Osteocyte (in vitro differentiated cells): ENCODE results near the gene SLC25A13. TPM values are rescaled to one million over a fixed set of nuclear protein-coding genes. Genes with fewer than 3 reads are reported as not detected.

Experiments
- DNase-seq: peaks from one replicate; pipeline ENCODE4 v3.0.0; 2021; ENCODE audit warnings: mixed read lengths; ENCODE audit not compliant: unreplicated experiment; ENCODE audit errors: extremely low spot score
- H3K27ac Mint-ChIP-seq: one replicate; pipeline ENCODE4 v1.8.0; 2021; ENCODE audit warnings: mild to moderate bottlenecking, mixed read lengths; ENCODE audit not compliant: unreplicated experiment
- H3K27me3 Mint-ChIP-seq: one replicate; pipeline ENCODE4 v1.8.0; 2021; ENCODE audit warnings: mixed read lengths; ENCODE audit not compliant: unreplicated experiment
- H3K36me3 Mint-ChIP-seq: one replicate; pipeline ENCODE4 v1.8.0; 2021; ENCODE audit warnings: mixed read lengths; ENCODE audit not compliant: unreplicated experiment
- H3K4me1 Mint-ChIP-seq: one replicate; pipeline ENCODE4 v1.8.0; 2021; ENCODE audit warnings: mixed read lengths; ENCODE audit not compliant: unreplicated experiment
- H3K4me3 Mint-ChIP-seq: one replicate; pipeline ENCODE4 v1.8.0; 2021; ENCODE audit warnings: mild to moderate bottlenecking, moderate library complexity, mixed read lengths; ENCODE audit not compliant: unreplicated experiment
- H3K9me3 Mint-ChIP-seq: one replicate; pipeline ENCODE4 v1.8.0; 2021; ENCODE audit warnings: mixed read lengths; ENCODE audit not compliant: unreplicated experiment
- total RNA-seq: library from RNA; stranded (reverse); gene quantifications from 2 replicates; pipeline ENCODE4 v1.2.1, GENCODE V29; 2021
- TF ChIP-seq, protein P1 (sequence below): fragments of 200-600 bp; sonication (generic); IDR thresholded peaks from 2 replicates; pipeline ENCODE4 v1.5.0; 2021; ENCODE audit warnings: antibody characterized with exemption, mild to moderate bottlenecking, moderate library complexity

Gene SLC25A13
- total RNA-seq, 1 donor from 2014 or later, result 29.3 TPM

DNA sequence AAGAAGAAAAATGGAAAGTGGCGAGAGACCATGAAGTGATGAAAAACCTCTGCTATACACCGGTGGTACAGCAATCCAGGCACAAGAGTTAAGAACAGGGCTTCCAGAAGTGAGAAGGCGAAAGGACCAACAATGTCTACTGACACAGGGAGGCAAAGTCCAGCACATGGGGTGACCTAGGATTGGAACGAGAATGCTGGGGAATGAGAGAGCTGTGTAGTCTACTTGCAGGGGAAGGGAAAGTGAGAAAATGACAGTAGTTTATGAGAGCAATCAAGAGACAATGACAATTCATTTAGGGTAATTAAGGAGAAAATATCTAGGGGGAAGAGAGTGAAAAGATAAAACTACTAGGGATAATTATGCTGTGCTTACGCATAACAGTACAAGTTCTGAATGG is 169.2 kb downstream of the SLC25A13 start:
- H3K36me3 Mint-ChIP-seq, result peaks cover 33% of the 10 kb centered on the region
- H3K4me3 Mint-ChIP-seq, result no peak overlapping the region
- H3K4me1 Mint-ChIP-seq, result no peaks in the 10 kb centered on the region
- DNase-seq, result no peak
- no peaks in the 10 kb centered on the region for H3K9me3 Mint-ChIP-seq
- H3K27ac Mint-ChIP-seq, result no peak overlapping the region
- no peaks in the 10 kb centered on the region for H3K27me3 Mint-ChIP-seq
- TF ChIP-seq, protein P1, sequence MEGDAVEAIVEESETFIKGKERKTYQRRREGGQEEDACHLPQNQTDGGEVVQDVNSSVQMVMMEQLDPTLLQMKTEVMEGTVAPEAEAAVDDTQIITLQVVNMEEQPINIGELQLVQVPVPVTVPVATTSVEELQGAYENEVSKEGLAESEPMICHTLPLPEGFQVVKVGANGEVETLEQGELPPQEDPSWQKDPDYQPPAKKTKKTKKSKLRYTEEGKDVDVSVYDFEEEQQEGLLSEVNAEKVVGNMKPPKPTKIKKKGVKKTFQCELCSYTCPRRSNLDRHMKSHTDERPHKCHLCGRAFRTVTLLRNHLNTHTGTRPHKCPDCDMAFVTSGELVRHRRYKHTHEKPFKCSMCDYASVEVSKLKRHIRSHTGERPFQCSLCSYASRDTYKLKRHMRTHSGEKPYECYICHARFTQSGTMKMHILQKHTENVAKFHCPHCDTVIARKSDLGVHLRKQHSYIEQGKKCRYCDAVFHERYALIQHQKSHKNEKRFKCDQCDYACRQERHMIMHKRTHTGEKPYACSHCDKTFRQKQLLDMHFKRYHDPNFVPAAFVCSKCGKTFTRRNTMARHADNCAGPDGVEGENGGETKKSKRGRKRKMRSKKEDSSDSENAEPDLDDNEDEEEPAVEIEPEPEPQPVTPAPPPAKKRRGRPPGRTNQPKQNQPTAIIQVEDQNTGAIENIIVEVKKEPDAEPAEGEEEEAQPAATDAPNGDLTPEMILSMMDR, result no peak

DNA sequence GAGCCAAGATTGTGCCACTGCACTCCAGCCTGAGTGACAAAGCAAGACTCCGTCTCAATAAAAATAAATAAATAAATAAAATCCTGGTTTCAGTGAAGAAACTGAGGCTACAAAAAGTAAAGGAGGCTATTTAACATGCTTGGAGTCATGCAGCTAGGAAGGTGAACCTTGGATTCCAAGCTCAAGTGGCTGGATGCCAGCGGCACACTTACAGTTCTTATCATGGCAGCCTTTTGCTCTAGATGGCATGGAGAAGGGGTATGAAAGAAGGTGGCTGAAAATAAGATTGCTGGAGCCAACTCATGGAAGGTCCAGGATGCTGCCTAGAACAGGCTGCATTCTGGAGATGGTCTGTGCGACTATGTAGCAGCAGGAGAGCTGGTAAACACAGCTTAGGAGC is 170.0 kb downstream of the SLC25A13 start:
- Mint-ChIP-seq H3K9me3 (no peaks in the 10 kb centered on the region), H3K4me3 (no peak overlapping the region), H3K27ac (no peak overlapping the region), H3K36me3 (peaks cover 27% of the 10 kb centered on the region), H3K4me1 (no peaks in the 10 kb centered on the region), H3K27me3 (no peaks in the 10 kb centered on the region)
- TF ChIP-seq, protein P1, result no peak
- no peak for DNase-seq

DNA sequence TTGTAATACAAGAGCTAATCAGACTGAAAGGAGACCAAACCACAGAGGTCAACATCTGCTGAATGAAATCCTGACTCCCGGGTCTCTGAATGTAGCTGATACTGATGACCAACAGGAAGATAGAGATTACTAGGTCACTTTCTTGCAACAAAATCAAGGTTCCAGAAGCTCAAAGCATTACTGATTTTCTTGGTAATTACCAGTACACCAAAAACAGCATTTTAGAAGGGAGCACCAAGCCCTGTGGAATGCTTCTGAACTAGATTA is 177.7 kb downstream of the SLC25A13 start:
- TF ChIP-seq, protein P1, result no peak
- H3K4me3 Mint-ChIP-seq, result no peak overlapping the region
- DNase-seq, result no peak
- H3K4me1 Mint-ChIP-seq, result peaks cover 13% of the 10 kb centered on the region
- no peak overlapping the region for H3K27ac Mint-ChIP-seq
- no peaks in the 10 kb centered on the region for H3K27me3 Mint-ChIP-seq
- peaks cover 43% of the 10 kb centered on the region for H3K36me3 Mint-ChIP-seq
- H3K9me3 Mint-ChIP-seq, result no peaks in the 10 kb centered on the region

DNA sequence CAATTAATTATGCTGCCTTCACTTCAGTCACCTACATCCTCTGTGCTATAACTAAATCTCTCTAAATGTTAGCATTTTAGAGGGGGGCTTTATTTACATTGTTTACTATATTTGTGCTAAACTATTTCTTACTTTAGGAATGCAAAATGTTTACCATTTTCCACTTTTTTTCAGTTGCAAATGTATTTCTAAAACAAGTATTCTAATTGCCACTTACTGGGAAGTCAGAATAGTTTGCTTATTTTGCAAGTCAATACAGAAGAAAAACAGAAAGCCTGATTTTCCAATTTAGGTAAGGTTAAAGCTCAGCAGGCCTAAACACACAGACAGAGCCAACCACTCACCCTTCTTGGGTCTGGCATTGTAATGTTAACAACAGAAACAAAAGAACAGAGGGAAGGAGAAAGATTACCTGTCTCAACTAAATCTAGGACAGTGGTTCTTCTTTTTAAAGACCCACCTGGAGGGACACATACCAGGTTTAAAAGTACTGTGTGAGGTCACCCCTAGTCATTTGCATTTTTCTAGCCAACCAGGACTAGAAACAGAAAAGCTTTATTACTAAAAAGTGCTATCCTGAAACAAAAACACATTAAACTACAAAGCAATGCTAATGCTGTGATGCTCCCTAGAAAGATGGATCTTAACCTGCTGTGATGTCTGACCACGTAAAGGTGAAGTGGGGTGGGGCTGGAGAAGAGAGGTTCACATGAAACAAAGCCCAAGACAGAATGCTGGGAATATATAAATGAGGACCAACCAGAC is 178.2 kb downstream of the SLC25A13 start:
- Mint-ChIP-seq H3K27me3 (no peaks in the 10 kb centered on the region), H3K9me3 (no peaks in the 10 kb centered on the region), H3K4me1 (peaks cover 13% of the 10 kb centered on the region)

DNA sequence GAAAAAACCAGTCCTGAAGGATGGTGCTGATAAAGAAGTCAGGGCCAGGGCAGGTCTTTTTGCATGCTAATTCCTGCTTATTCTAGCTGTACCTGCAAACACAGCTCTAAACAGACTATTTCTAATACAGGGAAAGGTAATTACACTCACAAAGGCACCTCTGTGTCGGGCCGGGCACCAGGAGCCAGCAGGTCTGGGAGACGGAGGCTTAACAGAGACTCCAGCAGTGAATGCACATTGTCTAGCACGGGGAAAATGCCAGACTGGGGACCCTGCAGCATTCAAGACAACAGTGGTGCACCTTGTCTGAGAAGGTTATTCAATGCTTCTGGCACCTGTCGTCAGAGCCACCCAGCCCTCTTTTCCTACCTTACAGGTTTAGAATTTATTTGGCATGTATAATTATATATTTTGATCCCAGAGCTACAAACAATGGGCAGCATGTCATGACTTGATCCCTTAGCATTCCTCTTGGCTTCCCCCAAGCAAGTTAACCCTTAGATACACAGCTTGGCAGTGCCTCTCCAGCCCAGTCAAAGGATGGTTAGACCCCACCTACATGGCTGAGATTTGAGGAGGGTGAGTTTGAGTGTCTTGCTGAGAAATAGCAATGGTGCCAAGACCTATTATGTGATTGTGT is 185.2 kb downstream of the SLC25A13 start:
- peaks cover 30% of the 10 kb centered on the region for H3K36me3 Mint-ChIP-seq
- H3K27ac Mint-ChIP-seq, result no peak overlapping the region
- H3K4me1 Mint-ChIP-seq, result peaks cover 16% of the 10 kb centered on the region
- no peak for DNase-seq
- no peak overlapping the region for H3K4me3 Mint-ChIP-seq
- no peaks in the 10 kb centered on the region for H3K9me3 Mint-ChIP-seq
- no peaks in the 10 kb centered on the region for H3K27me3 Mint-ChIP-seq
- TF ChIP-seq, protein P1, result no peak

More for the DNA sequence above, 178.2 kb downstream of the SLC25A13 start:
- peaks cover 40% of the 10 kb centered on the region for H3K36me3 Mint-ChIP-seq
- TF ChIP-seq, protein P1, result no peak
- H3K27ac Mint-ChIP-seq, result no peak overlapping the region
- no peak for DNase-seq
- H3K4me3 Mint-ChIP-seq, result no peak overlapping the region
